Measurements from ENCODE around the gene ACVR2A.
A peak's percentile ranks its signal among the peaks of the same experiment; 100 is the strongest.

ACVR2A gene

DNA sequence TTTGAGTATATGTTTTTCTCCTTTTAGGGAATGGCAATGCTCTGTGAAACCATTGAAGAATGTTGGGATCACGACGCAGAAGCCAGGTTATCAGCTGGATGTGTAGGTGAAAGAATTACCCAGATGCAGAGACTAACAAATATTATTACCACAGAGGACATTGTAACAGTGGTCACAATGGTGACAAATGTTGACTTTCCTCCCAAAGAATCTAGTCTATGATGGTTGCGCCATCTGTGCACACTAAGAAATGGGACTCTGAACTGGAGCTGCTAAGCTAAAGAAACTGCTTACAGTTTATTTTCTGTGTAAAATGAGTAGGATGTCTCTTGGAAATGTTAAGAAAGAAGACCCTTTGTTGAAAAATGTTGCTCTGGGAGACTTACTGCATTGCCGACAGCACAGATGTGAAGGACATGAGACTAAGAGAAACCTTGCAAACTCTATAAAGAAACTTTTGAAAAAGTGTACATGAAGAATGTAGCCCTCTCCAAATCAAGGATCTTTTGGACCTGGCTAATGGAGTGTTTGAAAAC is 82.3 kb downstream of the ACVR2A start:
- no peak for DNase-seq

DNA sequence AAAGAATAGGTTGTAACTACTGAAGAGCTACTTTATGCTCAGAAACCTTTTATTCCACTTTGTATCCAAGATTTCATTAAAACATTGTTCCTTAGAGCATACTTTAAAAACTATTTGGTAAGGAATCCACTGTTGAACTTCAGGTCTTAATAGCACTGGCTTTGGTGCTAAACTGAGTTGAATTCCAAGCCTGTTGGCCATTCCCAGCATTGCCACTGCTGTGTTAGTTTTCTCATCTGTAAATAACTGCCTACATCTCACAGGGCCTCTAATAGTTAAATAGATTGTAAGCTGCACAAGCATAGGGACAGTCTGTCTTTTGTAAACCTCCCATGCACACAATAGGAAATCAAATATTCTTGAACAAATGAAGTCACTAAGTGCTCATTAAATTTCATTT is 89.1 kb downstream of the ACVR2A start:
- DNase-seq: no peak

DNA sequence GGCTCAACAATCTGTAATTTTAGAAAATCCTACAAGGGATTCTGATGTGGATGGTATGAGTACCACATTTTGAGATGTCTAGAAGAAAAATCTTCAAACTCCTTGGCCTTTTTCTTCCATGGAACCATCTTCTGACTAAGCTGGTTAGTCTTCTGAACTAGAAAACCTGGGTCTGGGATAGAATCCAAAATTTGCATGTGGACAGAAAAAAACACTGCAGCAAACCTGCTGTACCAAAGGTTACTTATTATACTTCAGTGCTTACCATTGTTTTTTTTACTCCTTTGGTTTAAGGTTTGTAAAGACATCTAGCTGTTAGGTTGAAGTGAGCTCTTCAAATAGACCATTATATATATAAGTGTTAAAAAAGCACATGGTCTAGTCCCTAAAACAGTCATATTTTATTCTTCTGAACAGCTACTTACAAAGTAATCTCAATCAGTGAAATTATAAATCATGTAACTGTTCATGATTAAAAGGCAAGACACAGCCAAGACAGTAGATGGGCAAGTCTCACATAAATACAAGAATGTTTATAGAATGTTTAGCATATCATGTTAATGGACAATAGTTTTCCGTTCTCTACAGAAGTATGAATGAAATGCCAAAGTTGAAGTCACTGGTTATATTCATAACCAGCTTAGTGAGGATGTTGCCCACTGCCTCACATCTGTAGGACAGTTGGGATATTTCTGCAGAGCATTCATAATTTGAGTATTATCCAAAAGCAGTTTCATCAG is 90.2 kb downstream of the ACVR2A start:
- no peak for DNase-seq

DNA sequence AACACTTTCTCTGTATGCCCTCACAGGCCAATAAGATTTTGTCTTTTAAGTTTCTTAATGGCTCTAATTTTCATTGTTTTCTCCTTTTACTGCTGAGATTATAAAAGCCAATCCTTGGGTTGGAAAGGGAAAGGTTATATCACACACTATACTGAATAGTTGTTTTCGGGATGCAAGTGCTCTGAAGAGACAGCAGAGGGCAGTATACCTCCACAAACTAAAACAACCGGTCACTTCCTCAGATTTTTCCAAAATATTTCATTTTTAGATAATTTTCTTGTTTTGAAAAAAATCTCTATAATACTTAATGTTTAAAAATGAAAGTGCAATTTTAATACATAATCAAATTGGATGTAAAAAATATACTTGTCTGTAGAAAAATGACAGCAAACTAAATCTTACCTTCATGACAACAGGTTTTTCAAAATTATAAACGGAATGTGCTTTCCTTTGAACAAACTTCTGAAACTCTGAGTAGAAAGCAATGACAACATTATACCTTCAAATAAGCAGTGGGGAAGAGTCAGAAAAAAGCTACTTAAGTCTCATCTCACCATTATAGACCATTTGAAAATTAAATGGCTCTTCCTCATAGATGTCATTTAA is 93.0 kb downstream of the ACVR2A start:
- DNase-seq: peak; percentile 17

DNA sequence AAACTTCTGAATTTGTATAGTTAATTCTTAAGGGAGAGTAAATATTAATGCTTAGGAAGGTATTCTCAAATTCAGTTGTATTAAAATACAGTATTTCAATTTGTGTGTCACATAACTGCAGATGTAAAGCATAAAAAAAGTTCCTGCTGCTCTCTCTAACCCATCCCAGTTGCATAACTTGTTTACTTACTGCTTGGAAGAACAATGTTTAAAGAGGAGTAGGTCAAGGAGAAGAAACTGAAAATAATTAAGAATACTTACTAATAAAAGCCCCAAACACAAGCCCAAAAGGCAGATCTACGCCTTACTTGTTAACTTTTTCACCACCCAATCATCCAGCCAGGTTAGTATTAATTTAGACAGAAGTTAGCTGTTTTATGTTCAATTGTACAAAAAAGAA is 94.5 kb downstream of the ACVR2A start:
- no peak for DNase-seq

DNA sequence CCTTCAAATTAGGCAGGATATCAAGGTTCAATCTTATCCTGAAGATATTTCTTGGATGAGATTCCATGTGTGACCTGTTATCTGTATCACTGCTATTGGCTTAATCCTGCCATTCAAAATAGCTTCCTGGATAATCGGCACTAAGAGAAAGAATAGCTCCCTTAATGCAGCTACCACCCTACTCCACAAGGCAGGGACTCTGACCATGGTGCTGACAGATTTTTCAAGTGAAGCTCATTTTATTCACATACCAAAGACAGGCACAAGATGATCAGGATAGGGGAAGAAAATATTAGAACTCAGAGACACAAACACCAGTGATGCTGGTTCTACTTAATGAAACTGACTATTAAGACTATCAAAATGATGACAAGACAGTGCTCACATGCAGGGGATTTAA is 100.8 kb downstream of the ACVR2A start:
- DNase-seq: no peak

DNA sequence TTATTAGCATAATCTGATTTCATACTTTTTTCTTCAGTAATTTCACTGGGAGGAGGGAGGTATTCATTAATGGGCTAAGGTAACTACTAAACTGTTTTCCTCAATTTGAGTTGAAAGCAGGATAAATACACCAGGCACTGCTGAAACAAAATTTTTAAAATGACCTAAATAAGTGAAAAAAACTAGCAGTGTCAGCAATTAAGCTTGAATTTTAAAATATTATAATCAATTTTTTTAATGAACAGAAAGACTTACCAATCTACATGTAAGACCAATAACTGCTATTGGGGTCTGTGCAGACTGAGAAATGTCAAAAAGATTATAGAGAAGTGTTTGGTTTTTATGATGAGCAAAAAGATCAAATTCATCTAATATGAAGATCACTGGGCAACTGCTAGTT is 107.3 kb downstream of the ACVR2A start:
- no peak for DNase-seq

DNA sequence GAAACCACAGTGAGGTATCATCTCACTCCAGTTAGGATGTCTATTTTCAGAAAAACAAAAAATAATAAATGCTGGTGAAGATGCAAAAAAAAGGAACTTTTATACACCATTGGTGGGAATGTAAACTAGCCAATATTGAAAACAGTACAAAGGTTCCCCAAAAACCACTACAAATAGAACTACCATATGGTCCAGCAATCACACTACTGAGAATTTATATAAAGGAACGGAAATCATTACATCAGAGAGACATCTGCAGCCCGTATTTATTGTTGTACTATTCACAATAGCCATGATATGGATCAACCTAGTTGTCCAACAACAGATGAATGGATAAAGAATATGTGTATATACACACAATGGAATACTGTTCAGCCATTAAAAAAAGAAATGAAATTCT is 123.7 kb downstream of the ACVR2A start:
- no peak for DNase-seq

DNA sequence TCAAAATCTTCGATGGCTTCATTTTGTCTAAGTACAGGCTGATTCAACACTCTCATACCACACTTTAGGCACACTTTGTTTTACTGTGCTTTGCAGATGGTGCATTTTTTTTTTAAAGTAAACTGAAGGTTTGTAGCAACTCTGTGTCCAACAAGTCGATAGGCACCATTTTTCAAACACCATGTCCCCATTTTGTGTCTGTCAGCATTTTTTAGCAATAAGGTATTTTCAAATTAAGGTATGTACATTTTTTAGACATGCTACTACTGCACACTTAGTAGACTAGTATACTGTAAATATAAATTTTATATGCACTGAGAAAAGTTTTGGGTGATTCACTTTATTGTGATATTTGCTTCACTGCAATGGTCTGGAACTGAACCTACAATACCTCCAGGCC is 131.3 kb downstream of the ACVR2A start:
- no peak for DNase-seq

DNA sequence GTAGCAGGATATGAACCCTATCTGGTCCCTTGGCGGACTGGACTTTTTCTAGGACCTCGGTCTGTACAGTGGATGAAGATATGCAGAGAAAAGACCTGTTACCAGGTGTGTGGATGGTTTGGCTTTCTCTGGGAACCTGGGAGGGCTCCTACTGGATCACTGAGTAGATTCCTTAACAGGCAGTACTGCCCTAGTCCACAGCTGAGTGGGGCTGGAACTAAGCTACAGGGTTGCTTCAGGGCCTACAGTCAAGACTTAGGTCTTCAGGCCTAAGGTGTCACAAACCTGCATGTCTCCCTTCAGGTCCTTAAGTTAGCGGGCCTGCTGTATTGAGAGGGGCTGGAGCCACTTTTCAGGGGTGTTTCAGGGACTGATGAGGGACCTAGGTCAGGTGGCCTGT is 132.8 kb downstream of the ACVR2A start:
- DNase-seq: no peak
